ENCODE results near the gene PARVG. TPM values are rescaled to one million over a fixed set of nuclear protein-coding genes. Genes with fewer than 3 reads are reported as not detected.
A peak's percentile ranks its signal among the peaks of the same experiment; 100 is the strongest.

Gene PARVG
- total and polyA plus RNA-seq, 2 of the 13 experiments (the other 11 are each of a cell fraction or from before 2014, with no cell fraction given), result not detected

DNA sequence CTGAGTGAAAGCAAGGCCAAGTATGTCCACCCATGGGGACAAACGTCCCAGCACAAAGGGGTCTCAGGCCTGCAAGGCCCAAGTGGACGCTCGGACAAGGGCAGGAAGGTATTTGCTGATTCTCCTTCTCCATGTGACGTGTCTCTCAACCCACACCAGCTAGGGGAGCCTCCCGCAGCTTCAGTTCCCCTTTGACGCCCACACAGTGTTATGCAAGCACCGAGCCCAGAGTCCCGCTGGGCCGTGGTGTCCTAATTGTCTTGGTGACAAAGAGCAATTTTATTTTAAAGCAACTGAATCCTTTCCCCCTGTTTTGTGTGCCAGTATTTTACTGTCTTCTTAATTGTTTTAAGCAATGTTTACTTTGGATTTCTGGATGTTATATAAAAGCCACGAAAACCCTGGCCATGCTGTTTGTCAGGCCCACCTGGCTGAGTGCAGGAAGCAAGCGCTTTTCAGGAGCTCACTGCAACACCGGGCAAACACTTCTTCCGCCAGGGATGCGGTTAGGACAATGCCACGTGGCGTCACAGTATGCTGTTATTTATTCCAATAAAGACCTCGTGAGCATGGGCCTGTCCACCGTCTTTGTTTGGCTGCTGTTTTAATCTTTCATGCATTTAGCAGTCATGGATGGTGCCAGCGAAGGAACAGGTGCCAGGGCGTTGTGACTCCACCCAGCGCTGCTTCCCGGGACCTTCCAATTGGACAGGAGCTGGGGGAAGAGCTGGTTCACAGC is 8.2 kb upstream of the PARVG start:
- WGBS (ENCODE audit: low lambda C conversion rate), result 28% methylated on average over 20 of the region's 22 CpGs
- FAIRE-seq (no peak), ATAC-seq (no peak), DNase-seq (ENCODE audit: low spot score) (no peak)
- TF ChIP-seq TEF (CRISPR knock-in tag; IDR thresholded peaks at IDR 0.05) (peak; percentile 43; the same call in 1 of the 2 replicates), MNT (IDR thresholded peaks at IDR 0.05) (peak; percentile 54; the same call in 1 of the 2 replicates), TBP (CRISPR knock-in tag; IDR thresholded peaks at IDR 0.05) (no peak), ZNF761 (CRISPR knock-in tag; conservative IDR thresholded peaks at IDR 0.05) (no peak)
- Histone ChIP-seq H3K9ac (ENCODE audit: insufficient read depth, low read depth, low read length) (no peak overlapping the region), H4K20me1 (ENCODE audit: insufficient read depth, low read length) (no peaks in the 10 kb centered on the region), H3K9me3 (ENCODE audit: low read length) (no peaks in the 10 kb centered on the region), H3K27ac (ENCODE audit: extremely low read length, insufficient read depth, low read length) (no peak overlapping the region), H3K27me3 (ENCODE audit: control insufficient read depth in 1 of 2, insufficient read depth in 2 of 2, low read length in 2 of 2) (peaks cover 0 to 9% of the 10 kb centered on the region in 2 experiments; a peak in 2 of 5 replicates), H3K4me3 (replicated peaks in 1 of 3; ENCODE audit: insufficient read depth in 1 of 3, low read depth in 2 of 3, low read length in 3 of 3) (no peak overlapping the region), H2AFZ (ENCODE audit: low read length) (no peak overlapping the region), H3K36me3 (replicated peaks in 1 of 2; ENCODE audit: control insufficient read depth in 1 of 2, insufficient read depth in 2 of 2, low read length in 2 of 2) (no peaks in the 10 kb centered on the region), H3K4me2 (ENCODE audit: low read depth, low read length) (no peak overlapping the region), H3K4me1 (ENCODE audit: insufficient read depth, low read length) (no peaks in the 10 kb centered on the region), H3K79me2 (ENCODE audit: insufficient read depth, low read length) (no peaks in the 10 kb centered on the region)
- in situ Hi-C loops (cut with HindIII; ENCODE audit: extremely low pct_ligation_motif_present, low pct_unique_long_range_greater_than_20kb) (no loop called here), intact Hi-C loops (cut with micrococcal nuclease; ENCODE audit: unreplicated experiment) (no loop called here)
- BruUV-seq (replicated peaks), result no TSS peak
- CTCF ChIA-PET (ENCODE audit: low intra/inter-chr PET ratio, low total read pairs), result no interaction called here
- POLR2A ChIA-PET, result no interaction called here

DNA sequence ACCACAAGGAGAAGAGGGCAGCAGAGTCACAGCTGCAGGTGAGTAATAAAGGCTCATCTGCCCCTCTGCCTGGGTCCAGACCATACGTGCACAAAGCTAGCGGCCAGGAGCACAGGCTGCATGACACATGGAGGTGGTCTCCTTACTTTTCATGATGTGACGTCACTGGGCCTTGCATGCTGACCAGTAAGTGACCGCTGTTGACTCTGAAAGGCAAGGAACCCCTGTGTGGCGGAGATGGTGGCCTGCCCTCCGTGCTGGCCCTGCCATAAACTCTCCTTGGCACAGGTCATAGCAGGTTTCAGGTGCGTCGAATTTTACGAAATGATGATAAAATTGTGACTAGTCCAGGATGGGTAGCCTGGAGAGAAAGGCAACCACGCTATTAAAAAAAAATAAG is 7.6 kb upstream of the PARVG start:
- H3K27me3 ChIP-seq (ENCODE audit: control insufficient read depth in 1 of 2, insufficient read depth in 2 of 2, low read length in 2 of 2), result peaks cover 0 to 9% of the 10 kb centered on the region in 2 experiments; a peak in 2 of 5 replicates
- H3K9ac ChIP-seq (ENCODE audit: insufficient read depth, low read depth, low read length), result no peak overlapping the region
- H4K20me1 ChIP-seq (ENCODE audit: insufficient read depth, low read length), result no peaks in the 10 kb centered on the region
- in situ Hi-C loops (cut with HindIII; ENCODE audit: extremely low pct_ligation_motif_present, low pct_unique_long_range_greater_than_20kb) (no loop called here), intact Hi-C loops (cut with micrococcal nuclease; ENCODE audit: unreplicated experiment) (no loop called here)
- no peak overlapping the region for H3K4me3 ChIP-seq (replicated peaks in 1 of 3; ENCODE audit: insufficient read depth in 1 of 3, low read depth in 2 of 3, low read length in 3 of 3)
- H2AFZ ChIP-seq (ENCODE audit: low read length), result no peak overlapping the region
- no peaks in the 10 kb centered on the region for H3K9me3 ChIP-seq (ENCODE audit: low read length)
- no peaks in the 10 kb centered on the region for H3K79me2 ChIP-seq (ENCODE audit: insufficient read depth, low read length)
- WGBS (ENCODE audit: low lambda C conversion rate), result 55% methylated on average over 5 of the region's 10 CpGs
- DNase-seq (ENCODE audit: low spot score) (no peak), ATAC-seq (no peak), FAIRE-seq (no peak)
- H3K36me3 ChIP-seq (replicated peaks in 1 of 2; ENCODE audit: control insufficient read depth in 1 of 2, insufficient read depth in 2 of 2, low read length in 2 of 2), result no peaks in the 10 kb centered on the region
- no peak overlapping the region for H3K27ac ChIP-seq (ENCODE audit: extremely low read length, insufficient read depth, low read length)
- CTCF ChIA-PET (ENCODE audit: low intra/inter-chr PET ratio, low total read pairs), result no interaction called here
- TF ChIP-seq SMAD1 (CRISPR knock-in tag; IDR thresholded peaks at IDR 0.05; ENCODE audit: borderline replicate concordance, low read depth) (no peak), CREB1 (IDR thresholded peaks at IDR 0.05) (peak; percentile 96), CREB1 (CRISPR knock-in tag; IDR thresholded peaks at IDR 0.05) (no peak), CBFB (CRISPR knock-in tag; IDR thresholded peaks at IDR 0.05) (no peak), ATF7 (IDR thresholded peaks at IDR 0.05) (0 out of 2 replicates have a peak, but pooled peaks have one; percentile 28), ATF7 (CRISPR knock-in tag; IDR thresholded peaks at IDR 0.05) (no peak)
- H3K4me2 ChIP-seq (ENCODE audit: low read depth, low read length), result no peak overlapping the region
- H3K4me1 ChIP-seq (ENCODE audit: insufficient read depth, low read length), result no peaks in the 10 kb centered on the region
- POLR2A ChIA-PET, result no interaction called here
- no TSS peak for BruUV-seq (replicated peaks)
